Putamen (tissue), 1 donor: ENCODE data around the gene ZNF775.
A peak's percentile ranks its signal among the peaks of the same experiment; 100 is the strongest.

Source experiments
- DNase-seq: peaks from one replicate; pipeline ENCODE4 v3.0.0-alpha.2; 2016; ENCODE audit warnings: low spot score

The ZNF775 gene

GRCh38 chr7:150378853-150379440, at the start of gene ZNF775:
ZNF775 (plus strand) TSS chr7:150379330; CDS start chr7:150388471, 9,141 bp downstream.
- DNase-seq, result peak; percentile 97

GRCh38 chr7:150329331-150330120, 49.6 kb upstream of the ZNF775 start:
- peak; percentile 38 for DNase-seq

GRCh38 chr7:150330211-150330885, 48.8 kb upstream of the ZNF775 start:
- DNase-seq, result no peak

GRCh38 chr7:150332852-150333635, 46.1 kb upstream of the ZNF775 start:
- DNase-seq, result no peak

- DNase-seq, result no peak
These were observed 45.5 kb upstream of the ZNF775 start for GRCh38 chr7:150333659-150334058.

GRCh38 chr7:150334108-150334507, 45.0 kb upstream of the ZNF775 start:
- no peak for DNase-seq

- no peak for DNase-seq
These were observed 43.9 kb upstream of the ZNF775 start for GRCh38 chr7:150335108-150335773.

GRCh38 chr7:150335774-150336112, 43.4 kb upstream of the ZNF775 start:
- DNase-seq, result no peak

GRCh38 chr7:150336746-150337145, 42.4 kb upstream of the ZNF775 start:
- DNase-seq, result no peak

GRCh38 chr7:150337179-150337578, 42.0 kb upstream of the ZNF775 start:
- no peak for DNase-seq

GRCh38 chr7:150337659-150338081, 41.5 kb upstream of the ZNF775 start:
- no peak for DNase-seq

- no peak for DNase-seq
These were observed 40.8 kb upstream of the ZNF775 start for GRCh38 chr7:150338166-150338829.

GRCh38 chr7:150339409-150339809, 39.7 kb upstream of the ZNF775 start:
- DNase-seq, result no peak

GRCh38 chr7:150340024-150340749, 38.9 kb upstream of the ZNF775 start:
- no peak for DNase-seq

- DNase-seq, result no peak
These were observed 38.3 kb upstream of the ZNF775 start for GRCh38 chr7:150340875-150341262.

GRCh38 chr7:150341263-150342120, 37.6 kb upstream of the ZNF775 start, which contains the start of gene RARRES2:
RARRES2 (minus strand) TSS chr7:150341629; CDS start chr7:150340609, 1,020 bp downstream.
- no peak for DNase-seq

GRCh38 chr7:150342121-150342408, 37.1 kb upstream of the ZNF775 start:
- DNase-seq, result no peak

- no peak for DNase-seq
These were observed 35.9 kb upstream of the ZNF775 start for GRCh38 chr7:150343225-150343624.

- no peak for DNase-seq
These were observed 34.8 kb upstream of the ZNF775 start for GRCh38 chr7:150344299-150344698.

GRCh38 chr7:150345012-150345411, 34.1 kb upstream of the ZNF775 start:
- DNase-seq, result no peak
